ENCODE results near the gene ANKRD13D. TPM values are rescaled to one million over a fixed set of nuclear protein-coding genes. Genes with fewer than 3 reads are reported as not detected.
A peak's percentile ranks its signal among the peaks of the same experiment; 100 is the strongest.

Gene ANKRD13D
- total and polyA plus RNA-seq, 4 donors = 42.8 to 115 (median 61.1) TPM

DNA sequence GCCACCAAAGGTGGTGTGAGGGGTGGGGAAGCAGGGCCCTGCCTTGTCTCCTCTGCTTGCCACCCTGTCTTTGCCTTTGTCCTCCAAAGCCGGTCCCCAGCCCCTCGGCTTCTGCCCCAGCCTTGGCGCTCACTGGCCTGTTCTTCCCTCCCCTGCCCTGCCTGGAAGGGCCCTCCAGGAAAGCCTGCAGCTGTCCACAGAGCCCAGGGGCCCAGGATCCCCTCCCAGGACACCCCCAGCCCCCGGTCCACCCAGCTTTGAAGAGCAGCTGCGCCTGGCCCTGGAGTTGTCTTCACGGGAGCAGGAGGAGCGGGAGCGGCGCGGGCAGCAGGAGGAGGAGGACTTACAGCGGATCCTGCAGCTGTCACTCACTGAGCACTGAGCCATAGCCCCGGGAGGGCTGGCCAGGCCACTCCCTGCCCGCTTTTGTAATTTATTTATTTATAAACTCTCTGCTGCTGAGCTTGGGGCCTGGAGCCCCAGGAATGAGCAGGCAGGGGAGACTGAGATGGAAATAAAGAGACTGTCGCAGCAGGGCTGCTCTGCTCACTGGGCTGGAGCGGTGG is 12.9 kb downstream of the ANKRD13D start:
- H3K9me3 ChIP-seq (ENCODE audit: control insufficient read depth, insufficient read depth, low read length) = no peaks in the 10 kb centered on the region
- no peak overlapping the region for H3K27ac ChIP-seq (ENCODE audit: low read depth, low read length)
- H3K4me1 ChIP-seq (ENCODE audit: control insufficient read depth, insufficient read depth, low read length) = peaks cover 30% of the 10 kb centered on the region
- peak in 1 of 6 donors; percentile 32 for DNase-seq (ENCODE audit: low read depth in 4 of 6, low spot score in 6 of 6)
- peaks cover 65% of the 10 kb centered on the region for H3K36me3 ChIP-seq (ENCODE audit: control insufficient read depth, insufficient read depth, low read length)
- no peaks in the 10 kb centered on the region for H3K27me3 ChIP-seq (ENCODE audit: control insufficient read depth, insufficient read depth, low read length)
- 62% methylated on average over 5 of the region's 15 CpGs for WGBS (ENCODE audit: insufficient coverage)
- H3K4me3 ChIP-seq (ENCODE audit: low read depth, low read length) = no peak overlapping the region

DNA sequence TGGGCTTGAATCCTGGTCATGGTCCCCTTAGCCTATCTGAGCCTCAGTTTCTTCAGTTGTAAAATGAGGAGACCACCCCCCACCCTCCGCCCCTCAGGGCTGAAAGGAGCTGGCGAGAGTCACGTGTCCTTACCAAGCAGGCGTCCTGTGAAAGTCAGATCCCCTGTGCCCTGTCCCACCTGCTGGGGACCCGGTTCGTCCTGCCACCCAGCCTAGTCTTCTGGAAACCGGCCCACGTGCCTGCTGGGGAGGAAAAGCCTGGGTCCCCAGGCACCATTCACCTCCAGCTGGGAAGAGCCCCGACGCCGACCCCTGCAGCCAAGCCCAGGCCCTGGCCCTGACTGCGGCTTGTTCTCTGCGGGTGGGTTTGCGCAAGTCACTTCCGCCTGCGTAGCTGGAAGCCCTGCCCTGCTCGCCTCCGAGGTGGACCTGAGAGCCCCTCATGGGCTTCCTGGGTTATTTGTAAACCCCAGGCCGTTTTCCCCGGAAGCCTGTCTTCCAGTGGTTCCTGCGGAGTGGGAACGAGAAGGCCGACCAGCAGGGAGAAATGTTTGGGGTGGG is 13.5 kb downstream of the ANKRD13D start:
- peaks cover 68% of the 10 kb centered on the region for H3K36me3 ChIP-seq (ENCODE audit: control insufficient read depth, insufficient read depth, low read length)
- WGBS (ENCODE audit: insufficient coverage) = 35% methylated on average over 18 of the region's 23 CpGs
- H3K9me3 ChIP-seq (ENCODE audit: control insufficient read depth, insufficient read depth, low read length) = no peaks in the 10 kb centered on the region
- DNase-seq (ENCODE audit: low read depth in 4 of 6, low spot score in 6 of 6) = peak in 2 of 6 donors; percentile 4 to 32
- H3K4me3 ChIP-seq (ENCODE audit: low read depth, low read length) = peak overlapping the region; percentile 49
- H3K4me1 ChIP-seq (ENCODE audit: control insufficient read depth, insufficient read depth, low read length) = peaks cover 30% of the 10 kb centered on the region
- H3K27ac ChIP-seq (ENCODE audit: low read depth, low read length) = peak overlapping the region; percentile 33
- H3K27me3 ChIP-seq (ENCODE audit: control insufficient read depth, insufficient read depth, low read length) = no peaks in the 10 kb centered on the region

DNA sequence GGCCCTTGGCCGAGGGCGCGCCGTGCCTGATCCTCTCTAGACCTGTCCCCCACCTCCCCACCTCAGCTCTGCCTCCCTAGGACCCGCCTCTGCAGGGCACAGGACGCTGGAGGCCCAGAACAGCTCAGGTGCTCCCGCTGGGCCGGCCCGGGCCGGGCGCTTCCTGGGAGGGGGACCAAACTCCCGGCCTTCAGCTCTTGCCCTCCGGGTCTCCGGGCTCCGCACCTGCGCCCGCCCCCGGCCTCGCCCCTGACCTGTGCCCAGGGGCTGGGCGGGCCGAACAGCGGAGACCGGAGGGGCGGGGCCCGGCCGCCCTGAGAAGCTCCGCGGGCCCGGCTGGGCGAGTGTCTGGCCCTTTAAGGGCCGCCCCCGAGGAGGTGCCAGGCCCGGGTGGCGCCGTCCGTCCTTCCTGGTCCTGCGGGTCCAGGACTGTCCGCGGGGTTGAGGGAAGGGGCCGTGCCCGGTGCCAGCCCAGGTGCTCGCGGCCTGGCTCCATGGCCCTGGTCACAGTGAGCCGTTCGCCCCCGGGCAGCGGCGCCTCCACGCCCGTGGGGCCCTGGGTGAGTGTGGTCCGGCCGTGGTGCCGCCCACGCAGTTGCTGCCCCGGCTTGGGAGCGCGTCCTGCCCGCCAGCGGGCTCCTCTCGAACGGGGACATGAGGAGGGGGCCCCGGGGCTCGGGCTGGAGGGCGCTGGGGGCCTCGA is 14.2 kb downstream of the ANKRD13D start, which contains the start of gene SSH3:
Gene SSH3 (plus strand): TSS at position 399 of the 703 bp plus-strand sequence. CDS start 96 bp downstream, at position 495.
- peaks cover 69% of the 10 kb centered on the region for H3K36me3 ChIP-seq (ENCODE audit: control insufficient read depth, insufficient read depth, low read length)
- peak within 1 kb of the TSS; percentile 33 for H3K27ac ChIP-seq (ENCODE audit: low read depth, low read length)
- no peaks in the 10 kb centered on the region for H3K9me3 ChIP-seq (ENCODE audit: control insufficient read depth, insufficient read depth, low read length)
- DNase-seq (ENCODE audit: low read depth in 4 of 6, low spot score in 6 of 6) = peak in 2 of 6 donors; percentile 37 to 73
- no peaks in the 10 kb centered on the region for H3K27me3 ChIP-seq (ENCODE audit: control insufficient read depth, insufficient read depth, low read length)
- 2% methylated on average over 64 of the region's 65 CpGs for WGBS (ENCODE audit: insufficient coverage)
- peaks cover 30% of the 10 kb centered on the region for H3K4me1 ChIP-seq (ENCODE audit: control insufficient read depth, insufficient read depth, low read length)
- H3K4me3 ChIP-seq (ENCODE audit: low read depth, low read length) = peak within 1 kb of the TSS; percentile 49

DNA sequence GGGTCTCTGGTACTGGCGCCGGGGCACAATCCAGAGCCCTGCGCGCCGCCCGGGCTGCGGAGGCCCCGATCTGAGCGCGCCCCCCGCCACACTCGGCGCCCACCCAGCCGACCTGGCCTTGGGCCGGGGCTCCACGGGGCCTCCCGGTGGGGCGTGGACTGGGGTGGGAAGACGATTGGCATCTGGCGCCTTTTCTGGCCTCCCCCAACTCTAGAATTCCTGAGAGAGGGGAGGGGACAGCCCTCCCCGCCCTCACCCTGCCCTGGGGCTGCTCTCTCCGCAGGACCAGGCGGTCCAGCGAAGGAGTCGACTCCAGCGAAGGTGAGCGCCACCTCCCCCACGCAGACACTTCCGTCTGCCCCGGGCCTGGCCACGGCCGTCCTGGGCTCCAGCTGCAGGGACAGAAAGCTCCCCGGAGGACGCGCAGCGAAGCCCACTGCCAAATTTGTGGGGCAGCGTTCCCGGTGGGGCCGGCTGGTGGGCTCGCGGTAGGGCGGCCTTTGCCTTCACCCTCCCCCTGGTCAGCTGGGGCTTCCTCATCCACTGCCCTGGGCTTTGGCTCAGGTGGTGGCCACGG is 14.8 kb downstream of the ANKRD13D start:
- Histone ChIP-seq H3K36me3 (ENCODE audit: control insufficient read depth, insufficient read depth, low read length) (peaks cover 69% of the 10 kb centered on the region), H3K9me3 (ENCODE audit: control insufficient read depth, insufficient read depth, low read length) (no peaks in the 10 kb centered on the region), H3K4me1 (ENCODE audit: control insufficient read depth, insufficient read depth, low read length) (peaks cover 30% of the 10 kb centered on the region), H3K27me3 (ENCODE audit: control insufficient read depth, insufficient read depth, low read length) (no peaks in the 10 kb centered on the region), H3K27ac (ENCODE audit: low read depth, low read length) (peak overlapping the region; percentile 15), H3K4me3 (ENCODE audit: low read depth, low read length) (peak overlapping the region; percentile 49)
- WGBS (ENCODE audit: insufficient coverage) = 10% methylated on average over 40 of the region's 43 CpGs
- DNase-seq (ENCODE audit: low read depth in 4 of 6, low spot score in 6 of 6) = peak in 2 of 6 donors; percentile 3 to 50

DNA sequence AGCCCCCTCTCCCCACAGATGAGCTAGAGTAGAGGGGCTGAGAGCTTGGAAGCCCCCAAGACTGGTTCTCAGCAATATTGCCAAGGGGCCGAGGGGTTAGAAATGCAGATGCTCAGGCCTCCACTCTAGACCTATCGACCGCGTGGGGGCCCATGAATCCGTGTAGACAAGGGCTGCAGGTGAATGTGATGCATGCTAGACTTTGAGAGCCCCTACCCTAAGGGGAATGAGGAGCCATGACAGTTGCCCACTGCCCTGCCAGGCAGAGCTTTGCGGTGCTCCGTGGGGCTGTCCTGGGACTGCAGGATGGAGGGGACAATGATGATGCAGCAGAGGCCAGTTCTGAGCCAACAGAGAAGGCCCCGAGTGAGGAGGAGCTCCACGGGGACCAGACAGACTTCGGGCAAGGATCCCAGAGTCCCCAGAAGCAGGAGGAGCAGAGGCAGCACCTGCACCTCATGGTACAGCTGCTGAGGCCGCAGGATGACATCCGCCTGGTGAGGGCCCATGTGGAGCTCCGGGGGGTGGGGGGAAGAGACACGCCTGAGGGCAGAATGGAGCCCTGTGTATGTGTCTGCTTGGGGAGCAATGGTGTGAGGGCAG is 15.5 kb downstream of the ANKRD13D start:
- DNase-seq (ENCODE audit: low read depth in 4 of 6, low spot score in 6 of 6) = no peak
- Histone ChIP-seq H3K4me1 (ENCODE audit: control insufficient read depth, insufficient read depth, low read length) (peaks cover 30% of the 10 kb centered on the region), H3K36me3 (ENCODE audit: control insufficient read depth, insufficient read depth, low read length) (peaks cover 69% of the 10 kb centered on the region), H3K27me3 (ENCODE audit: control insufficient read depth, insufficient read depth, low read length) (no peaks in the 10 kb centered on the region), H3K9me3 (ENCODE audit: control insufficient read depth, insufficient read depth, low read length) (no peaks in the 10 kb centered on the region), H3K4me3 (ENCODE audit: low read depth, low read length) (peak overlapping the region; percentile 49), H3K27ac (ENCODE audit: low read depth, low read length) (no peak overlapping the region)
- WGBS (ENCODE audit: insufficient coverage) = 69% methylated on average over 11 of the region's 14 CpGs

DNA sequence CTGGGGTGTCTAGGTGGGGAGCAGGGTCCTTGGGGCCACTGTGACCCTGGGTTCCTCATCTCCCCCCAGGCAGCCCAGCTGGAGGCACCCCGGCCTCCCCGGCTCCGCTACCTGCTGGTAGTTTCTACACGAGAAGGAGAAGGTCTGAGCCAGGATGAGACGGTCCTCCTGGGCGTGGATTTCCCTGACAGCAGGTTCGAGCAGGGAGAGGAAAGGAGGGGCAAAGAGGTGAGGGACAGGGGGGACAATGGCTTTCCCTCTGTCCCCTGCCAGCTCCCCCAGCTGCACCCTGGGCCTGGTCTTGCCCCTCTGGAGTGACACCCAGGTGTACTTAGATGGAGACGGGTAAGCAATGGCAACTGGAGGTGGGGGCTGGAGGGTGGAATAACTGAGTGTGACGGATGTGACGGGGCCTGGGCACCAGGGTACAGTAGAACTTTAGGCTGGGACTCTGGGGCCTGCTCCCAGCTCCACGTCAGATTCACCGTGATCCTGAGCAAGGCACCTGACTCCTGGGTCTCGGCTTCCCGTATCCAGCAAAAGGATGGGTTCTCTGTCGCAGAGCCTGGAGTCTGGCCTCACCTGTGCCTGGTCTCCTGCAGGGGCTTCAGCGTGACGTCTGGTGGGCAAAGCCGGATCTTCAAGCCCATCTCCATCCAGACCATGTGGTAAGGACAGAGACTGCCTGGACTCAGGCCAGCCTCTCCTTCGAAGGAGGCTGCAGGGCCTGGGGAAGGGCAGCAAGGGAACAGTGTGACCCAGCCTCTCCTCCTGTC is 17.9 kb downstream of the ANKRD13D start:
- no peaks in the 10 kb centered on the region for H3K9me3 ChIP-seq (ENCODE audit: control insufficient read depth, insufficient read depth, low read length)
- H3K36me3 ChIP-seq (ENCODE audit: control insufficient read depth, insufficient read depth, low read length) = peaks cover 68% of the 10 kb centered on the region
- no peak overlapping the region for H3K27ac ChIP-seq (ENCODE audit: low read depth, low read length)
- H3K4me1 ChIP-seq (ENCODE audit: control insufficient read depth, insufficient read depth, low read length) = peaks cover 25% of the 10 kb centered on the region
- no peak overlapping the region for H3K4me3 ChIP-seq (ENCODE audit: low read depth, low read length)
- no peaks in the 10 kb centered on the region for H3K27me3 ChIP-seq (ENCODE audit: control insufficient read depth, insufficient read depth, low read length)
- DNase-seq (ENCODE audit: low read depth in 4 of 6, low spot score in 6 of 6) = no peak
- WGBS (ENCODE audit: insufficient coverage) = 89% methylated on average over 19 of the region's 19 CpGs

DNA sequence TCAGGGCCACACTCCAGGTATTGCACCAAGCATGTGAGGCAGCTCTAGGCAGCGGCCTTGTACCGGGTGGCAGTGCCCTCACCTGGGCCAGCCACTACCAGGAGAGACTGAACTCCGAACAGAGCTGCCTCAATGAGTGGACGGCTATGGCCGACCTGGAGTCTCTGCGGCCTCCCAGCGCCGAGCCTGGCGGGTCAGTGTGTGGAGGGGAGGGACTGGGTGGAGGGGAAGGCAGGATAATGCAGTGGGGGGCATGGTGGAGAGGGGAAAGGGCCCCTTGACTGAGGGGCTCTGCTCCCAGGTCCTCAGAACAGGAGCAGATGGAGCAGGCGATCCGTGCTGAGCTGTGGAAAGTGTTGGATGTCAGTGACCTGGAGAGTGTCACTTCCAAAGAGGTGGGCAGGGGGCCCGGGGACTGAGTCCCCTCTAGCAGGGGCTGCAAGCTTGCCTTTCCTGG is 18.5 kb downstream of the ANKRD13D start:
- Histone ChIP-seq H3K4me3 (ENCODE audit: low read depth, low read length) (no peak overlapping the region), H3K36me3 (ENCODE audit: control insufficient read depth, insufficient read depth, low read length) (peaks cover 65% of the 10 kb centered on the region), H3K27me3 (ENCODE audit: control insufficient read depth, insufficient read depth, low read length) (no peaks in the 10 kb centered on the region), H3K4me1 (ENCODE audit: control insufficient read depth, insufficient read depth, low read length) (peaks cover 19% of the 10 kb centered on the region), H3K9me3 (ENCODE audit: control insufficient read depth, insufficient read depth, low read length) (no peaks in the 10 kb centered on the region), H3K27ac (ENCODE audit: low read depth, low read length) (no peak overlapping the region)
- no peak for DNase-seq (ENCODE audit: low read depth in 4 of 6, low spot score in 6 of 6)
- 76% methylated on average over 12 of the region's 12 CpGs for WGBS (ENCODE audit: insufficient coverage)

DNA sequence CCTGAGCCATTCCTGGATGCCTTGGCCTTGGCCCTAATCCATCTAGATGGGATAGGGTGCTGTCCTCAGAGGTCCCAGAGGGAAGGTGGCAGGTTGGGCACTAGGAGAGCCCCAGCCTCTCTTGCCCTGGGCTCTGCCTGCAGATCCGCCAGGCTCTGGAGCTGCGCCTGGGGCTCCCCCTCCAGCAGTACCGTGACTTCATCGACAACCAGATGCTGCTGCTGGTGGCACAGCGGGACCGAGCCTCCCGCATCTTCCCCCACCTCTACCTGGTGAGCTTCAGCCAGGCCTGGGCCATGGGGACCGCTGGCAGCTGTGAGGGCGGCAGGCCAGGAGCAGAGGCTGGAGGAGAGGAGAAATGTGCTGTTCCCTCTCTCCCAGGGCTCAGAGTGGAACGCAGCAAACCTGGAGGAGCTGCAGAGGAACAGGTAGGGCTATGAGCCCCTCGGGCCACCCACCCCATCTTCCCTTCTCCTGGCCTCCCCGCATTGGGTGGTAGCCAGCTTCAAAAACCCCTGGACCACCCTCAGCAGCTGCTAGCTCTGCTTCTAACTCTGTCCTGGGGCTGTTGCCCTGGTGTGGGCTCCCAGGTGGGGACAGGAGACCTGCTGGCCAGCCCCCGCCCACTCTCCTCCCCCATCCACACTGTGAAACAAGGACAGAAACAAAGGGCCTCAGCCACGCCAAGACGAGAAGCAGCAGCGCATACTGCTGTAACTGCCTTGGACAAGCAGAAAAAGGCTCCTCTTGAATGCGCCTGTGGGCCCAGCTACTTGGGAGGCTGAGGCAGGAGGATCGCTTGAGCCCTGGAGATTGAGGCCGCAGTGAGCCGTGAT is 19.1 kb downstream of the ANKRD13D start:
- no peak overlapping the region for H3K4me3 ChIP-seq (ENCODE audit: low read depth, low read length)
- no peaks in the 10 kb centered on the region for H3K9me3 ChIP-seq (ENCODE audit: control insufficient read depth, insufficient read depth, low read length)
- 78% methylated on average over 9 of the region's 20 CpGs for WGBS (ENCODE audit: insufficient coverage)
- peaks cover 12% of the 10 kb centered on the region for H3K4me1 ChIP-seq (ENCODE audit: control insufficient read depth, insufficient read depth, low read length)
- no peak for DNase-seq (ENCODE audit: low read depth in 4 of 6, low spot score in 6 of 6)
- no peaks in the 10 kb centered on the region for H3K27me3 ChIP-seq (ENCODE audit: control insufficient read depth, insufficient read depth, low read length)
- H3K27ac ChIP-seq (ENCODE audit: low read depth, low read length) = no peak overlapping the region
- H3K36me3 ChIP-seq (ENCODE audit: control insufficient read depth, insufficient read depth, low read length) = peaks cover 60% of the 10 kb centered on the region

All from spinal cord (tissue), 10 donors.